WI38 (cell line): ENCODE measurements around the gene PTPRE.

Experiments used
- H3K4me3 ChIP-seq: 2 replicates; pipeline ENCODE4 v1.5.1; 2011; ENCODE audit warnings: low read depth, mild to moderate bottlenecking, control low read depth, low read length
- TF ChIP-seq, protein P1 (sequence below): IDR thresholded peaks from 2 replicates; pipeline ENCODE4 v1.5.1; 2012; ENCODE audit warnings: low read depth, mild to moderate bottlenecking, control low read depth, low read length

Gene PTPRE

DNA sequence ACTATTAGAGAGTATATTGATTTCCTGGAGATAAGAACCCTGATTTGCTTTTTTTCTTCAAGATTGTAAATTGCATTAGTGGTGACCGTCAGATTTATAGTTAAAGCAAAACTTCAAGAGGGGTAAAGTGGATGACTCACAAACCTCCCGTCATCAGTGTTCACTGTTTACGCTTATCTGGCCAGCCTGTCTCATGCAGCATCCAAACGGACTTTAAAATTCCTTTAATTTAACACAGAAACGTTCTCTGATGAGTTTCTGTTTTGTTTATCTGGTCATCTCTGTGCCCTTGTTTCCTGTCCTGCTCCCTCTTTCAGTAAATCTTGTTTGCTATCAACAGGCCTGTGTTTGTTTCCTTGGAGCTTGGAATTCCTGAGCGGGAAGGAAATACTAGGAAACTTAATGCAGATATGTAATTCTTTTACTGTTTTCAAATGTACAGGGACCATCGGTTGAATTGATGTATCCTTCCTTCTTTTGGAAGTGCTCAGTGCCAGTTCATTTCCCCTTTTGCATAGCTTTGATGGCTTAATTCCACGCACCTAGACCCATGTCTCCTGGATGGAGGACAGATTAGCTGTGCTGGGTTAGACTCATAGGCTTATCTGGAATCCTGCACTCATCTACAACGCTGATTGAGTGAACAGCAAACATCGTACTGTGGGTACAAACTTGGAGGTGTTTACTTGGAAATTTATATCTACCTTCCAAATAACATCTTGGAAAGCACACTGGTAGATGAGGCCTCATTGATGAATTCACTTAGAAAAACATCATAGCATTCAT is 21.3 kb downstream of the PTPRE start:
- TF ChIP-seq, protein P1, sequence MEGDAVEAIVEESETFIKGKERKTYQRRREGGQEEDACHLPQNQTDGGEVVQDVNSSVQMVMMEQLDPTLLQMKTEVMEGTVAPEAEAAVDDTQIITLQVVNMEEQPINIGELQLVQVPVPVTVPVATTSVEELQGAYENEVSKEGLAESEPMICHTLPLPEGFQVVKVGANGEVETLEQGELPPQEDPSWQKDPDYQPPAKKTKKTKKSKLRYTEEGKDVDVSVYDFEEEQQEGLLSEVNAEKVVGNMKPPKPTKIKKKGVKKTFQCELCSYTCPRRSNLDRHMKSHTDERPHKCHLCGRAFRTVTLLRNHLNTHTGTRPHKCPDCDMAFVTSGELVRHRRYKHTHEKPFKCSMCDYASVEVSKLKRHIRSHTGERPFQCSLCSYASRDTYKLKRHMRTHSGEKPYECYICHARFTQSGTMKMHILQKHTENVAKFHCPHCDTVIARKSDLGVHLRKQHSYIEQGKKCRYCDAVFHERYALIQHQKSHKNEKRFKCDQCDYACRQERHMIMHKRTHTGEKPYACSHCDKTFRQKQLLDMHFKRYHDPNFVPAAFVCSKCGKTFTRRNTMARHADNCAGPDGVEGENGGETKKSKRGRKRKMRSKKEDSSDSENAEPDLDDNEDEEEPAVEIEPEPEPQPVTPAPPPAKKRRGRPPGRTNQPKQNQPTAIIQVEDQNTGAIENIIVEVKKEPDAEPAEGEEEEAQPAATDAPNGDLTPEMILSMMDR, result no peak
- 0 out of 2 replicates have a peak overlapping the region, but pooled peaks have one; percentile 5 for H3K4me3 ChIP-seq

DNA sequence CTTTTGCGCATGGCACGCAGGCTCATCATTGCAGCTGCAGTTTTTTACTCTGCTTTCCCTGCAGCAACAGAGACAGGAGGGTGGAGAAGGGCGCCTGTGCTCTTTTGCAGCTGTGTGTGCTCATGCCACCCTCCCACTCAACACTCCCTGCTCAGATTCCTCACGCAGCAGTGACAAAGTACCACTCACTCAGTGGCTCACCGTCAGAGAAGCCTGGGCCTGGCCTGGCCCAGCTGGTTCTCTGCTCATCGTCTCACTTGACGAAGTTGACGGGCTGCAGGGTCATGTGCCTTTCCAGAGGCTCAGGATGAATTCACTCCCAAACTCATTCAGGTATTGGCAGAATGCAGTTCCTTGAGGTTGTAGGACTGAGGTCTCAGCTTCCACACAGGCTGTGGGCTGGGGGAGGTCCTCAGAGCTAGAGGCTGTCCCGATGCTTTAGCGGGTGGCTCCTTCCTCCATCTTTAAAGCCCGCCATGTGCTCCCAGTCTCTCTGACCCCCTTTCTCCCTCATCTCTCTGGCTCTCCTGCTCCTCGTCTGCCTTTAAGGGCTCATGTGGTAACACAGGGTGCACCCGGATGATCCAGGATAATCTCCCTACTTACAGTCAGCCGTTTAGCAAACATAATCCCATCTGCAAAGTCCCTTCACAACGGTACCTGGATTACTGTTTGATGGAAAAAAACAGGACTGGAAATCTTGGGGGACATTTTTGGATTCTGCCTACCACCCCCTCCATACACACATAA is 25.8 kb downstream of the PTPRE start:
- TF ChIP-seq, protein P1, result no peak
- no peak overlapping the region for H3K4me3 ChIP-seq

DNA sequence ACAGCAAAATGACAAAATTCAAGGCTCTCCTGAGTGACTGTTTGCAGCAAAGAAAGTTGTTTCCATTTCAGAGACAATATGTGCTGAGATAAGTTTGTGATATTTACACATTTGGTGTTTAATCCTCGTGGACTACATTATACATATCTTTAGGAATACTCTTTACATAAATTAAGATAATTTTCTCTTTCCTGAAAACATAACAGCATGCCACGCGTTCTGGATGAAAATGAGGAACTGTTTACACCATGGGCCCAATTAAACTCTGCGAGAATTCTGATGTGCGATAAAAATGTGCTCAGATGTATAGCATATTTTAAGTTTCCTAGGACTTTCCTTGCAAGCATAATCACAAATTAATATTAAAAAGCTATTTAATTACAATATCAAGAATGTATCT is 26.4 kb downstream of the PTPRE start:
- TF ChIP-seq, protein P1, result no peak
- no peak overlapping the region for H3K4me3 ChIP-seq

DNA sequence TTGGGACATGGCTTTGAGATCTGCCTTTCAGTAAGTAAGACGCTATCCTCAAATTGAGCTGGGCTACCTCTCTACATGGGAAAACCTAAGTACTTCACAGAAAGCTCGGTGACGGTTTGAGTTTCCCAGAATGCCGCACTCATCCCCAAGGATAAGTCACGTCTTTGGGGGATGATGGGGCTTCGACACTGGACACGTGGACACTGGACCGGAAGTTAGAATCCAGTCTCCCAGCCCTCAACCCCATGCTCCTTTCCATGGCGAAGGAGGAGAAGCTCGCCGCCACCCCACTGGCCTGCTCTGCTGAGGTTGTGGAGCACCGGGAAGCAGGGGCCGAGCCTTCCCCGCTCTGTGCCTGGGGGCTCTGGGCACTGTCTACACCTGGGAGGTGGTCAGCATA is 27.5 kb downstream of the PTPRE start:
- TF ChIP-seq, protein P1, result no peak
- no peak overlapping the region for H3K4me3 ChIP-seq

DNA sequence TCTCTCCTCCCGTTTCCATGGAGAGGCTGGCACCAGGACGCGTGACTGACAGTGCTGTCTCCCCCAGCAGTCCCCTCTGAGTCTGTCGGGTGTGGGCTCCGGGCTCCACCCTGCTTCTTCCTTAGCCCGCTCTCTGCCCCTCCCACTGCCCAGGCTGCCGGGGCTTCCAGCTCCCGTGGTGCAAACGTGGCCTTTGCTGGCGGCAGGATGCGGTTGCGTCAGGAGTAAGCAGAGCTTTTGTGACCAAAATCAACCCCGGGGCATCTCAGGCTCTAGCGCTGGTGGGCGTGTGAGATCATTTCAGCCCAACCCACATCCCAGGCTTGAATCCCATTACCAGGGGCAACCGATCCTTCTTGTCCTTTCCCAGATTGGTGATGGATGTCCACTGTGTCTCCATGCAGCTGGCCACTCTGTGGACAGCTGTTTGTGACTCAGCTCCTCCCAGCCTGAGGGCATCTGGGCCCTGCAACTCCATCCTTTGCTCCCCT is 28.2 kb downstream of the PTPRE start:
- TF ChIP-seq, protein P1, result no peak

DNA sequence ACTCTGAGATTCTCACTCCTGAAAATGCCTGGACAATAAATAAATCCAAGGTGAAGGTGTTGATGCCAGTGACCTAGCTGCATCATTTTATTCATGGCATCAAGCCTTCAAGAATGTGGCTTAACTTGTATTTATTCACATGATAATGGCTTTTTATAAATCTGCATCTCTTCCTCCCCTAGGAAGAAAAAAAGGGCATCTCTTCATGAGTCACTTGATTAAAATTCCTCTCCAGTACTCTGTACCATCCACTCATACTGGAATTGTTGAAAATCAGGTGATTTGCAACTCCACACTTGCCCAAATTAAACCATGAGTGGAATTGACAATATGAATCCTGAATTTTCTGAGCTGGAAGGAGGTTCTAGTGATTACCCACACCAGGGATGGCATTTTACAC is 30.2 kb downstream of the PTPRE start:
- H3K4me3 ChIP-seq, result no peak overlapping the region
- TF ChIP-seq, protein P1, result no peak

More for the DNA sequence above, 28.2 kb downstream of the PTPRE start:
- no peak overlapping the region for H3K4me3 ChIP-seq
